ENCODE data around the gene CYTH2. TPM values are rescaled to one million over a fixed set of nuclear protein-coding genes. Genes with fewer than 3 reads are reported as not detected.

Gene CYTH2
- total and polyA plus RNA-seq, 2 experiments from 2014 or later: 41.1 to 60.4 TPM

DNA sequence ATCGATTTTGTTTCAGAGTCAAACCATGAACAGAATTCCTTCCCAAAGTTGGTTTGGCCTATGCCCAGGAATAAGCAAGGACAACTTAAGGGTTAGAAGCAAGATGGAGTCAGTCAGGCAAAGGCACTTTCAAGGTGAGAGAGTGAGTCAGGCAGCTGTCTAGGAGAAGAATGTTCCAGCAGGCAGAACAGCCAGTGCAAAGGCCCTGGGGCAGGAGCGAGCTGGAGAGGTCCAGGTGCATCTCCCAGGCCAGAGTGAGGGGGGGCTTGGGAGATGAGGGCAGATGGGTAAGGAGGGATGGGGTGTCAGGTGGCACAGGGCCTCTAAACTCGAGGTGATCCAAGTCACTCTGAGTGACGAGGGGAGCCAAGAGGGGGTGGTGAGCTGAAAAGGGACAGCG, 32.6 kb upstream of the CYTH2 start:
- Histone ChIP-seq H3F3A (replicated peaks; ENCODE audit: low read depth) (no peaks in the 10 kb centered on the region; the same call in 1 of the 2 replicates), H3K4me2 (no peak overlapping the region), H3K4me3 (no peak overlapping the region), H3K9me2 (ENCODE audit: insufficient read depth) (no peaks in the 10 kb centered on the region), H3K4me1 (ENCODE audit: insufficient read depth) (peaks cover 2% of the 10 kb centered on the region; the same call in 1 of the 2 replicates), H4K20me1 (replicated peaks; ENCODE audit: insufficient read depth) (no peaks in the 10 kb centered on the region; the same call in 1 of the 2 replicates), H2AFZ (no peak overlapping the region), H3K36me3 (ENCODE audit: insufficient read depth) (no peaks in the 10 kb centered on the region; the same call in 1 of the 2 replicates), H3K79me2 (replicated peaks; ENCODE audit: insufficient read depth) (no peaks in the 10 kb centered on the region), H3K27me3 (ENCODE audit: insufficient read depth) (peaks cover 7% of the 10 kb centered on the region), H3K27ac (ENCODE audit: low read depth) (no peak overlapping the region)
- no peak overlapping the region for H3K27ac Mint-ChIP-seq
- TF ChIP-seq, protein P1, sequence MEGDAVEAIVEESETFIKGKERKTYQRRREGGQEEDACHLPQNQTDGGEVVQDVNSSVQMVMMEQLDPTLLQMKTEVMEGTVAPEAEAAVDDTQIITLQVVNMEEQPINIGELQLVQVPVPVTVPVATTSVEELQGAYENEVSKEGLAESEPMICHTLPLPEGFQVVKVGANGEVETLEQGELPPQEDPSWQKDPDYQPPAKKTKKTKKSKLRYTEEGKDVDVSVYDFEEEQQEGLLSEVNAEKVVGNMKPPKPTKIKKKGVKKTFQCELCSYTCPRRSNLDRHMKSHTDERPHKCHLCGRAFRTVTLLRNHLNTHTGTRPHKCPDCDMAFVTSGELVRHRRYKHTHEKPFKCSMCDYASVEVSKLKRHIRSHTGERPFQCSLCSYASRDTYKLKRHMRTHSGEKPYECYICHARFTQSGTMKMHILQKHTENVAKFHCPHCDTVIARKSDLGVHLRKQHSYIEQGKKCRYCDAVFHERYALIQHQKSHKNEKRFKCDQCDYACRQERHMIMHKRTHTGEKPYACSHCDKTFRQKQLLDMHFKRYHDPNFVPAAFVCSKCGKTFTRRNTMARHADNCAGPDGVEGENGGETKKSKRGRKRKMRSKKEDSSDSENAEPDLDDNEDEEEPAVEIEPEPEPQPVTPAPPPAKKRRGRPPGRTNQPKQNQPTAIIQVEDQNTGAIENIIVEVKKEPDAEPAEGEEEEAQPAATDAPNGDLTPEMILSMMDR (conservative IDR thresholded peaks at IDR 0.05; ENCODE audit: low read depth in 2 of 2): no peak
- TF ChIP-seq JUNB (IDR thresholded peaks at IDR 0.05; ENCODE audit: unreplicated experiment): no peak
- H3K4me3 Mint-ChIP-seq: no peak overlapping the region
- DNase-seq (ENCODE audit: low spot score) (no peak), ATAC-seq (no peak)
- H3K4me1 Mint-ChIP-seq: peaks cover 5% of the 10 kb centered on the region; the same call in 2 of the 3 replicates
- no peaks in the 10 kb centered on the region for H3K9me3 Mint-ChIP-seq
- H3K36me3 Mint-ChIP-seq (ENCODE audit: low read depth): peaks cover 10% of the 10 kb centered on the region
- peaks cover 16% of the 10 kb centered on the region for H3K27me3 Mint-ChIP-seq (ENCODE audit: insufficient read depth, low read depth, poor library complexity)

DNA sequence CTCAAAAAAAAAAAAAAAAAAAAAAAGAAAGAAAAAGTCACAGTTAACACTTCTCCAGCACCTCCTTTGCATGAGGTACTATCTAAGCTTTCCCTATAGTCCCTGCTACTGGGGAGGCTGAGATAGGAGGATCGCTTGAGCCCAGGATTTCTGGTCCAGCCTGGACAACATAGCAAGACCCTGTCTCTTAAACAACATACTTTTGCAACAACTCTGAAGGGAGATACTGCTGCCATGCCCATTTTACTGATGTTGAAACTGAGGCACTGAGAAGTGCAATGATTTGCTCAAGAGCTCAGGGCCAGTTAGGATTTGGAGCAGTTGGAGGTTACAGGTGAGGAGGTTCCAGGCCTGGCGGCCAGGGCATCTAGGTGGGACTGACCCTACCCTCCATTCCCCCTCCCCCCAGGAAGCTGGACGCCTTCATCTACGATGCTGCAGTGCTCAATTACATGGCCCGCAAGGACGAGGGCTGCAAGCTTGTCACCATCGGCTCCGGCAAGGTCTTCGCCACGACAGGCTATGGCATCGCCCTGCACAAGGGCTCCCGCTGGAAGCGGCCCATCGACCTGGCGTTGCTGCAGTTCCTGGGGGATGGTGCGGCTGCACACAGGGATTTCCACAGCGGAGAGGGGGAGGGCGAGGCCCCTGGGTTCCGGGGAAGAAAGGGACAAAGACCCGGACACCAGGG, 27.7 kb upstream of the CYTH2 start:
- DNase-seq (ENCODE audit: low spot score) (no peak), ATAC-seq (no peak)
- Histone ChIP-seq H4K20me1 (replicated peaks; ENCODE audit: insufficient read depth) (no peaks in the 10 kb centered on the region; the same call in 1 of the 2 replicates), H3K27ac (ENCODE audit: low read depth) (no peak overlapping the region), H3K27me3 (ENCODE audit: insufficient read depth) (peaks cover 30% of the 10 kb centered on the region), H2AFZ (no peak overlapping the region), H3K9me2 (ENCODE audit: insufficient read depth) (no peaks in the 10 kb centered on the region), H3F3A (replicated peaks; ENCODE audit: low read depth) (peaks cover 18% of the 10 kb centered on the region), H3K79me2 (replicated peaks; ENCODE audit: insufficient read depth) (peaks cover 5% of the 10 kb centered on the region), H3K4me1 (ENCODE audit: insufficient read depth) (peaks cover 21% of the 10 kb centered on the region), H3K36me3 (ENCODE audit: insufficient read depth) (no peaks in the 10 kb centered on the region), H3K4me2 (peak overlapping the region; percentile 66), H3K4me3 (peak overlapping the region; percentile 42; the same call in 1 of the 2 replicates)
- no peak overlapping the region for H3K27ac Mint-ChIP-seq
- no peaks in the 10 kb centered on the region for H3K9me3 Mint-ChIP-seq
- peaks cover 15% of the 10 kb centered on the region for H3K36me3 Mint-ChIP-seq (ENCODE audit: low read depth)
- H3K4me1 Mint-ChIP-seq: peaks cover 22% of the 10 kb centered on the region
- no peak overlapping the region; the same call in 2 of the 3 replicates for H3K4me3 Mint-ChIP-seq
- peaks cover 23% of the 10 kb centered on the region for H3K27me3 Mint-ChIP-seq (ENCODE audit: insufficient read depth, low read depth, poor library complexity)
- TF ChIP-seq JUNB (IDR thresholded peaks at IDR 0.05; ENCODE audit: unreplicated experiment) (no peak), CREB1 (CRISPR knock-in tag; IDR thresholded peaks at IDR 0.05; ENCODE audit: low read depth) (no peak), NANOG (IDR thresholded peaks at IDR 0.05; ENCODE audit: borderline replicate concordance) (no peak), EZH2phosphoT487 (IDR thresholded peaks at IDR 0.05; ENCODE audit: unreplicated experiment) (no peak), ZNF331 (CRISPR knock-in tag; IDR thresholded peaks at IDR 0.05; ENCODE audit: low read depth) (no peak), ZNF114 (CRISPR knock-in tag; IDR thresholded peaks at IDR 0.05) (no peak)
- TF ChIP-seq, protein P2, sequence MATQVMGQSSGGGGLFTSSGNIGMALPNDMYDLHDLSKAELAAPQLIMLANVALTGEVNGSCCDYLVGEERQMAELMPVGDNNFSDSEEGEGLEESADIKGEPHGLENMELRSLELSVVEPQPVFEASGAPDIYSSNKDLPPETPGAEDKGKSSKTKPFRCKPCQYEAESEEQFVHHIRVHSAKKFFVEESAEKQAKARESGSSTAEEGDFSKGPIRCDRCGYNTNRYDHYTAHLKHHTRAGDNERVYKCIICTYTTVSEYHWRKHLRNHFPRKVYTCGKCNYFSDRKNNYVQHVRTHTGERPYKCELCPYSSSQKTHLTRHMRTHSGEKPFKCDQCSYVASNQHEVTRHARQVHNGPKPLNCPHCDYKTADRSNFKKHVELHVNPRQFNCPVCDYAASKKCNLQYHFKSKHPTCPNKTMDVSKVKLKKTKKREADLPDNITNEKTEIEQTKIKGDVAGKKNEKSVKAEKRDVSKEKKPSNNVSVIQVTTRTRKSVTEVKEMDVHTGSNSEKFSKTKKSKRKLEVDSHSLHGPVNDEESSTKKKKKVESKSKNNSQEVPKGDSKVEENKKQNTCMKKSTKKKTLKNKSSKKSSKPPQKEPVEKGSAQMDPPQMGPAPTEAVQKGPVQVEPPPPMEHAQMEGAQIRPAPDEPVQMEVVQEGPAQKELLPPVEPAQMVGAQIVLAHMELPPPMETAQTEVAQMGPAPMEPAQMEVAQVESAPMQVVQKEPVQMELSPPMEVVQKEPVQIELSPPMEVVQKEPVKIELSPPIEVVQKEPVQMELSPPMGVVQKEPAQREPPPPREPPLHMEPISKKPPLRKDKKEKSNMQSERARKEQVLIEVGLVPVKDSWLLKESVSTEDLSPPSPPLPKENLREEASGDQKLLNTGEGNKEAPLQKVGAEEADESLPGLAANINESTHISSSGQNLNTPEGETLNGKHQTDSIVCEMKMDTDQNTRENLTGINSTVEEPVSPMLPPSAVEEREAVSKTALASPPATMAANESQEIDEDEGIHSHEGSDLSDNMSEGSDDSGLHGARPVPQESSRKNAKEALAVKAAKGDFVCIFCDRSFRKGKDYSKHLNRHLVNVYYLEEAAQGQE (IDR thresholded peaks at IDR 0.05; ENCODE audit: unreplicated experiment): no peak
- TF ChIP-seq, protein P1 (conservative IDR thresholded peaks at IDR 0.05; ENCODE audit: low read depth in 2 of 2): no peak

Data from GM23338 (cell line).